ENCODE data around the gene ACVRL1.

Gene ACVRL1

GRCh38 chr12:51917746-51918453 lies 10.6 kb downstream of the ACVRL1 start:
- no peak for DNase-seq (ENCODE audit: low read depth)

GRCh38 chr12:51920046-51920445 lies 12.7 kb downstream of the ACVRL1 start:
- no peak for DNase-seq (ENCODE audit: low read depth)

GRCh38 chr12:51921017-51921725 lies 13.9 kb downstream of the ACVRL1 start:
- no peak for DNase-seq (ENCODE audit: low read depth)

- DNase-seq (ENCODE audit: low read depth), result no peak
Observed at GRCh38 chr12:51922146-51922545, 14.8 kb downstream of the ACVRL1 start.

GRCh38 chr12:51922762-51923505 lies 15.6 kb downstream of the ACVRL1 start:
- no peak for DNase-seq (ENCODE audit: low read depth)

GRCh38 chr12:51923506-51924365 lies 16.4 kb downstream of the ACVRL1 start:
- DNase-seq (ENCODE audit: low read depth), result peak; percentile 33

- DNase-seq (ENCODE audit: low read depth), result no peak
Observed at GRCh38 chr12:51924551-51925319, 17.4 kb downstream of the ACVRL1 start.

GRCh38 chr12:51925346-51926063 lies 18.2 kb downstream of the ACVRL1 start:
- DNase-seq (ENCODE audit: low read depth), result no peak

GRCh38 chr12:51926064-51926632 lies 18.8 kb downstream of the ACVRL1 start:
- DNase-seq (ENCODE audit: low read depth), result no peak

GRCh38 chr12:51926718-51927117 lies 19.4 kb downstream of the ACVRL1 start:
- DNase-seq (ENCODE audit: low read depth), result peak; percentile 22

GRCh38 chr12:51932218-51933076 lies 25.1 kb downstream of the ACVRL1 start:
- DNase-seq (ENCODE audit: low read depth), result no peak

GRCh38 chr12:51934080-51934479 lies 26.8 kb downstream of the ACVRL1 start:
- no peak for DNase-seq (ENCODE audit: low read depth)

- no peak for DNase-seq (ENCODE audit: low read depth)
Observed at GRCh38 chr12:51937926-51938325, 30.6 kb downstream of the ACVRL1 start.

GRCh38 chr12:51938726-51939125 lies 31.4 kb downstream of the ACVRL1 start:
- DNase-seq (ENCODE audit: low read depth), result no peak

GRCh38 chr12:51941011-51941581 lies 33.8 kb downstream of the ACVRL1 start:
- no peak for DNase-seq (ENCODE audit: low read depth)

GRCh38 chr12:51941604-51942003 lies 34.3 kb downstream of the ACVRL1 start:
- no peak for DNase-seq (ENCODE audit: low read depth)

GRCh38 chr12:51942056-51942455 lies 34.8 kb downstream of the ACVRL1 start:
- no peak for DNase-seq (ENCODE audit: low read depth)

- DNase-seq (ENCODE audit: low read depth), result no peak
Observed at GRCh38 chr12:51942501-51943000, 35.2 kb downstream of the ACVRL1 start.

- DNase-seq (ENCODE audit: low read depth), result no peak
Observed at GRCh38 chr12:51943346-51943745, 36.0 kb downstream of the ACVRL1 start.

Measured in stimulated activated CD4-positive, alpha-beta T cell treated with anti-CD3 and anti-CD28 coated beads, Interleukin-2, amount 100 ng/mL, for 4 hours (primary cell).